Fibroblast of lung (primary cell): ENCODE data around the gene ATP8A2. TPM values are rescaled to one million over a fixed set of nuclear protein-coding genes. Genes with fewer than 3 reads are reported as not detected.

Source experiments
- DNase-seq, 2 donors: peaks; one replicate each; pipeline versions ENCODE4 v3.0.0 to v3.0.0-alpha.2; 2010; ENCODE audit warnings: low read depth in 2 of 2
- H2AFZ ChIP-seq: 2 replicates; pipeline ENCODE4 v1.5.1; 2012; ENCODE audit warnings: low read length, control low read depth, inconsistent platforms
- H3K27ac ChIP-seq: 2 replicates; pipeline ENCODE4 v1.5.1; 2011; ENCODE audit warnings: low read length, control low read depth; ENCODE audit not compliant: insufficient read depth
- H3K27me3 ChIP-seq: 2 replicates; pipeline ENCODE4 v1.5.1; 2011; ENCODE audit warnings: mild to moderate bottlenecking, low read length; ENCODE audit not compliant: control insufficient read depth, insufficient read depth
- H3K36me3 ChIP-seq: 2 replicates; pipeline ENCODE4 v1.5.1; 2011; ENCODE audit warnings: low read length; ENCODE audit not compliant: control insufficient read depth, insufficient read depth
- H3K4me1 ChIP-seq: 2 replicates; pipeline ENCODE4 v1.5.1; 2011; ENCODE audit warnings: low read length; ENCODE audit not compliant: control insufficient read depth, insufficient read depth; ENCODE audit errors: extremely low read depth
- H3K4me2 ChIP-seq: 2 replicates; pipeline ENCODE4 v1.5.1; 2011; ENCODE audit warnings: low read length, control low read depth; ENCODE audit not compliant: insufficient read depth; ENCODE audit errors: extremely low read depth
- H3K4me3 ChIP-seq, 4 experiments: fragments of 200-600 bp in 1 of 4; sonication (generic) in 1 of 4; replicated peaks in 1 of 4; 2 replicates each; pipeline ENCODE4 v1.5.1; 2011 to 2016; ENCODE audit warnings: low read length in 4 of 4, low read depth in 3 of 4, mild to moderate bottlenecking in 3 of 4, control low read depth in 2 of 4, inconsistent platforms in 1 of 4, mixed read lengths in 1 of 4; ENCODE audit not compliant: insufficient read depth in 1 of 4; ENCODE audit errors: control extremely low read depth in 1 of 4
- H3K79me2 ChIP-seq: 2 replicates; pipeline ENCODE4 v1.5.1; 2012; ENCODE audit warnings: mild to moderate bottlenecking, low read length, inconsistent platforms; ENCODE audit not compliant: control insufficient read depth, insufficient read depth
- H3K9ac ChIP-seq: 2 replicates; pipeline ENCODE4 v1.5.1; 2011; ENCODE audit warnings: mild to moderate bottlenecking, low read length, control low read depth; ENCODE audit not compliant: insufficient read depth
- H3K9me3 ChIP-seq: 2 replicates; pipeline ENCODE4 v1.5.1; 2012; ENCODE audit warnings: low read depth, low read length; ENCODE audit not compliant: control insufficient read depth, insufficient read depth
- H4K20me1 ChIP-seq: 2 replicates; pipeline ENCODE4 v1.5.1; 2011; ENCODE audit warnings: low read length; ENCODE audit not compliant: control insufficient read depth, insufficient read depth; ENCODE audit errors: extremely low read depth
- EZH2 ChIP-seq: IDR thresholded peaks from 2 replicates; pipeline ENCODE4 v1.5.1; 2012; ENCODE audit warnings: low read length, control low read depth, mild to moderate bottlenecking; ENCODE audit errors: missing control alignments
- polyA plus RNA-seq, 2 donors: library from polyadenylated mRNA; depleted of rRNA in 1 of 2; stranded (reverse) in 1 of 2; unstranded in 1 of 2; fragments of >200 nt; gene quantifications; 2 replicates each; pipeline ENCODE4 v1.2.1, GENCODE V29; 2011 to 2012; ENCODE audit warnings: missing spikeins in 1 of 2
- total RNA-seq: library from RNA; depleted of rRNA; stranded (reverse); fragments of >200 nt; gene quantifications from 2 replicates; pipeline ENCODE4 v1.2.1, GENCODE V29; 2014
- TF ChIP-seq, protein P1 (sequence below), 2 donors: IDR thresholded peaks in 1 of 2; conservative IDR thresholded peaks in 1 of 2; 1 replicate in 1 of 2; 2 replicates in 1 of 2; pipeline ENCODE4 v1.5.1; 2011 to 2012; ENCODE audit warnings: low read length in 2 of 2, control low read depth in 1 of 2, inconsistent platforms in 1 of 2, low read depth in 1 of 2, mild to moderate bottlenecking in 1 of 2

Gene ATP8A2
- total and polyA plus RNA-seq, 2 donors (not counting 1 experiment from before 2014, with no cell fraction given), result under 0.01 to 0.01 TPM

DNA sequence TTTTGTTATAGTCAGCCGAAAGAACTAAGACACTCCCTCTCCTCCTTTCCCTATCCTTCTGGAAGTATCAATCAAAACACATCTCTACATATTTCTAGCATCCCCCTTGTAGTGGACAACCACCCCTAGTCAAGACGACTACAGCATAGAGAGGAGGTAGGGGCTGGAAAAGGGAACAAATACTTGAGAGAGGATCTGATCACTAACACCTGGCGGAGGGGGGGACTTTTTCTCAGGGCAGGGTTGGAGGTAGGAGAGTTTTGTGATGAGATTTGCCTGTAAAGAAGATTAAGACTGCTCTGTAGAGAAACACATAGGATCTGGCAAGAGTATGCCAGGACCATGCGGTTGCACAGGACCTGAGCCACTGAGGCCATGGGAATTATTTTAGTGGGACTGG lies 471.9 kb downstream of the ATP8A2 start:
- no peaks in the 10 kb centered on the region for H3K79me2 ChIP-seq
- DNase-seq, result no peak
- TF ChIP-seq, protein P1, sequence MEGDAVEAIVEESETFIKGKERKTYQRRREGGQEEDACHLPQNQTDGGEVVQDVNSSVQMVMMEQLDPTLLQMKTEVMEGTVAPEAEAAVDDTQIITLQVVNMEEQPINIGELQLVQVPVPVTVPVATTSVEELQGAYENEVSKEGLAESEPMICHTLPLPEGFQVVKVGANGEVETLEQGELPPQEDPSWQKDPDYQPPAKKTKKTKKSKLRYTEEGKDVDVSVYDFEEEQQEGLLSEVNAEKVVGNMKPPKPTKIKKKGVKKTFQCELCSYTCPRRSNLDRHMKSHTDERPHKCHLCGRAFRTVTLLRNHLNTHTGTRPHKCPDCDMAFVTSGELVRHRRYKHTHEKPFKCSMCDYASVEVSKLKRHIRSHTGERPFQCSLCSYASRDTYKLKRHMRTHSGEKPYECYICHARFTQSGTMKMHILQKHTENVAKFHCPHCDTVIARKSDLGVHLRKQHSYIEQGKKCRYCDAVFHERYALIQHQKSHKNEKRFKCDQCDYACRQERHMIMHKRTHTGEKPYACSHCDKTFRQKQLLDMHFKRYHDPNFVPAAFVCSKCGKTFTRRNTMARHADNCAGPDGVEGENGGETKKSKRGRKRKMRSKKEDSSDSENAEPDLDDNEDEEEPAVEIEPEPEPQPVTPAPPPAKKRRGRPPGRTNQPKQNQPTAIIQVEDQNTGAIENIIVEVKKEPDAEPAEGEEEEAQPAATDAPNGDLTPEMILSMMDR (conservative IDR thresholded peaks at IDR 0.05 in 1 of 2, IDR thresholded peaks at IDR 0.05 in 1 of 2; ENCODE audit: low read depth in 1 of 2, low read length in 2 of 2), result no peak
- no peak for TF ChIP-seq EZH2
- H3K4me2 ChIP-seq, result no peak overlapping the region
- H2AFZ ChIP-seq, result no peak overlapping the region
- no peaks in the 10 kb centered on the region for H3K4me1 ChIP-seq
- no peaks in the 10 kb centered on the region for H4K20me1 ChIP-seq
- no peaks in the 10 kb centered on the region for H3K9me3 ChIP-seq
- no peaks in the 10 kb centered on the region for H3K27me3 ChIP-seq
- no peak overlapping the region for H3K4me3 ChIP-seq
- H3K36me3 ChIP-seq, result no peaks in the 10 kb centered on the region
- H3K27ac ChIP-seq, result no peak overlapping the region
- no peak overlapping the region for H3K9ac ChIP-seq

DNA sequence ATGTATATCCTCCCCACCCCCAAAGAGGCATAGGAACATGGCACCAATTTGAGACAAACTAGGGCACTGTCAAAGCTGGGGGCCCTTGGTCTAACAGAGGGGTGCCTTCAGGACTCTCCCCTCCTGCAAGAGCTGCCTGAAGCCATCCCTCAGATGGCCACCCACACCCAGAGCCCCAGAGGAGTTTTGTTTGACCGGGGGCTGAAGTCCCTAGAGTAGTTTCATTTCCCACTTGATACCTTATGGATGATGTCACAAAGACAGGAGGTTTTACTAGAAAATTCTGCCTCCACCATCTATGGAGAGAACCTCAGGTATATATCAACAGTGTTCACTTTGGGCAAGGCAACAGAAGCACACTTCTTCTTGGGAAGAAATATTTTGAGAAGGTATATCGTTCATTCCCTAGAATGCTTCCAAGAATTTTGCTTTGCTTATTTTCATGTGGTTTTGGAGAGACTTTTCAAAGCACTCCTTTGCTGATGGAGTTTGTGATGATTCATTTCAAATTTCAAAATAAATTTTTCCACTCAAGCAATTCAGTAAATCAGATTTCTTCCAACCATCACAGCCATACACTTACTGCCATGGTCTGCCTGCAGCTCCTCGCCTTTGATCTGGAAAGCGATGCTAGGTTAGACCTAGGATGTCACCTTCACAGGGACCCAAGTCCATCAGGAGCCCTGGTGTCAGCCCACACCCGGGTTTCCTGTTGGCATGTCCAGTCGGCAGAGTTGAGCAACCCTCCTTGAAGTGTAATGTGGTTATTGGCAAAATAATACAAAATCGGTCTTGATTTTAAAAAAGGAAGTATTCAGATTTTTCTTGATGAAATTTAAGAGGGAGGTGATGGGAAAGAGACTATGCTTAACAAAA lies 473.0 kb downstream of the ATP8A2 start:
- no peaks in the 10 kb centered on the region for H3K4me1 ChIP-seq
- no peaks in the 10 kb centered on the region for H3K36me3 ChIP-seq
- DNase-seq, result peak; percentile 37 to 66
- no peaks in the 10 kb centered on the region for H3K79me2 ChIP-seq
- no peak overlapping the region for H3K4me3 ChIP-seq
- H3K27me3 ChIP-seq, result no peaks in the 10 kb centered on the region
- H3K9me3 ChIP-seq, result no peaks in the 10 kb centered on the region
- TF ChIP-seq, protein P1 (conservative IDR thresholded peaks at IDR 0.05 in 1 of 2, IDR thresholded peaks at IDR 0.05 in 1 of 2; ENCODE audit: low read depth in 1 of 2, low read length in 2 of 2), result no peak
- no peak for TF ChIP-seq EZH2
- H4K20me1 ChIP-seq, result no peaks in the 10 kb centered on the region
- H3K4me2 ChIP-seq, result no peak overlapping the region
- no peak overlapping the region for H3K27ac ChIP-seq
- H3K9ac ChIP-seq, result no peak overlapping the region
- H2AFZ ChIP-seq, result no peak overlapping the region

DNA sequence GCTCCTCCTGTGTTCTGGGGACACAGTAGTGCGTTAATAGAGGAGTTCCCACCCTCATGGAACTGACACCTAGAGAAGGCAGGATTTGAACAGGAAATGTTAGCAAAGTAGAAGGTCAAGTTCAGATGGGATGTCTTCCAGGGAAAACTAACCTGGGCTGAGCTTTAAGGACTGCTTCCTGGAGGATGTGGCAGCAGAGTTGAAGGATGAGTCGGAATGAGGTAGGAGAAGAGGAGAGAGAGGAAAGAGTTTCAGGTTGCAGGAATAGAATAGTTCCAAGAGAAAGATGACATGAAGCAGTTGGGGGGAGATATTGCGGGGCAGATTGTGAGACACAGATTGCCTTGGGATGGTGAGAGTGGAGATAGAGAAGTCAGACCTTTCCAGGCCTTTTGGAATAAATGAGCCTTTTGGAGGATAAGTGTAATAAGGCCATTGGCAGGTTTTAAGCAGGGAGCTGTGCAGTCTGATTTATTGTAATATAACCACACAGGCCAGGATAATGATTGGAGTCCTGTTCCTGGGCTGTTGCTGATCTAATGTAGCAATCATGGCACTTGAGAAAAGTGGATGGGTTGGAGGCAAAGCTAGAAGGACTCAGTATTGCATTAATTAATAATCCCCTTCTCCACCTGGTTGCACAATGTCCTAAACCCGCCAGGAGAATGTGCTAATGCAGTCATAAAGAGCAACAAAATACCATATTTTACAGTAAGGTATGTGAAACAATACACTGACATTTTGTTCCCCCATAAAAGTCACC lies 474.6 kb downstream of the ATP8A2 start:
- Histone ChIP-seq H3K9me3 (no peaks in the 10 kb centered on the region), H3K9ac (no peak overlapping the region), H3K27ac (no peak overlapping the region), H3K27me3 (no peaks in the 10 kb centered on the region), H4K20me1 (no peaks in the 10 kb centered on the region), H3K4me2 (no peak overlapping the region), H3K4me1 (no peaks in the 10 kb centered on the region), H2AFZ (no peak overlapping the region), H3K36me3 (no peaks in the 10 kb centered on the region), H3K79me2 (no peaks in the 10 kb centered on the region), H3K4me3 (no peak overlapping the region)
- DNase-seq, result peak in 1 of 2 donors; percentile 26
- TF ChIP-seq EZH2, result no peak
- TF ChIP-seq, protein P1 (conservative IDR thresholded peaks at IDR 0.05 in 1 of 2, IDR thresholded peaks at IDR 0.05 in 1 of 2; ENCODE audit: low read depth in 1 of 2, low read length in 2 of 2), result no peak
